Peyer's patch (tissue), 4 donors: ENCODE data around the gene EXOC1L.

Experiments used
- POLR2A ChIP-seq, 2 donors: fragments of 450-650 bp; IDR thresholded peaks; one replicate each; pipeline ENCODE4 v1.5.1; 2017; ENCODE audit warnings: antibody characterized with exemption in 2 of 2, mild to moderate bottlenecking in 2 of 2, moderate library complexity in 2 of 2
- TF ChIP-seq, protein P1 (sequence below), 6 experiments: fragments of 450-650 bp in 4 of 6; fragments of 200-600 bp in 2 of 6; sonication (generic) in 1 of 6; IDR thresholded peaks; one replicate each; pipeline ENCODE4 v1.5.1; 2017 to 2019; ENCODE audit warnings: antibody characterized with exemption in 6 of 6, mild to moderate bottlenecking in 3 of 6, moderate library complexity in 1 of 6

DNA sequence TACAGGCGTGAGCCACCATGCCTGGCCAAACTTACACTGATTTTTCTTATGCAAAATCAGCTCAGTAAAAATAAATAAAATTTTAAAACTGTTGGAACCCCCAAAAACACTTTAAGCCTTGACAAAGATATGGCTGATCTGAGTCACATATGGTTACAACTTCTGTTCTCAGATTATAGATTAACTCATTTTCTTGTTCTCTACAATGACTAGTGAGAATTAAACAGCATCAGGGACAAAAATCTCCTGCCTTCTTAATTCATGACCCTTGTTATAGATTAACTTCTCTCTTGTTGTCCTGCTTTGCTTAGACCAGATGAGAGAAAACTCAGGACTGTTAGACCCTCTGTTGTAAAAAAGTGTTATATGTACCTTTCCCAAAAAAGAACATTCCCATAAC, 24.2 kb upstream of the EXOC1L start:
- TF ChIP-seq, protein P1, sequence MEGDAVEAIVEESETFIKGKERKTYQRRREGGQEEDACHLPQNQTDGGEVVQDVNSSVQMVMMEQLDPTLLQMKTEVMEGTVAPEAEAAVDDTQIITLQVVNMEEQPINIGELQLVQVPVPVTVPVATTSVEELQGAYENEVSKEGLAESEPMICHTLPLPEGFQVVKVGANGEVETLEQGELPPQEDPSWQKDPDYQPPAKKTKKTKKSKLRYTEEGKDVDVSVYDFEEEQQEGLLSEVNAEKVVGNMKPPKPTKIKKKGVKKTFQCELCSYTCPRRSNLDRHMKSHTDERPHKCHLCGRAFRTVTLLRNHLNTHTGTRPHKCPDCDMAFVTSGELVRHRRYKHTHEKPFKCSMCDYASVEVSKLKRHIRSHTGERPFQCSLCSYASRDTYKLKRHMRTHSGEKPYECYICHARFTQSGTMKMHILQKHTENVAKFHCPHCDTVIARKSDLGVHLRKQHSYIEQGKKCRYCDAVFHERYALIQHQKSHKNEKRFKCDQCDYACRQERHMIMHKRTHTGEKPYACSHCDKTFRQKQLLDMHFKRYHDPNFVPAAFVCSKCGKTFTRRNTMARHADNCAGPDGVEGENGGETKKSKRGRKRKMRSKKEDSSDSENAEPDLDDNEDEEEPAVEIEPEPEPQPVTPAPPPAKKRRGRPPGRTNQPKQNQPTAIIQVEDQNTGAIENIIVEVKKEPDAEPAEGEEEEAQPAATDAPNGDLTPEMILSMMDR (IDR thresholded peaks at IDR 0.05) = no peak
- TF ChIP-seq POLR2A (IDR thresholded peaks at IDR 0.05) = no peak
